ENCODE results near the gene PCDH9.

PCDH9 gene

GRCh38 chr13:66266761-66267160 lies 963.4 kb downstream of the PCDH9 start:
- Histone ChIP-seq H3K4me3 (replicated peaks; ENCODE audit: insufficient read depth, low read length) (no peak overlapping the region), H3K27ac (replicated peaks) (no peak overlapping the region), H3K27me3 (ENCODE audit: insufficient read depth, poor library complexity, severe bottlenecking) (no peaks in the 10 kb centered on the region)
- TF ChIP-seq GABPA (IDR thresholded peaks at IDR 0.05; ENCODE audit: low read depth) (no peak), POLR2AphosphoS5 (IDR thresholded peaks at IDR 0.05; ENCODE audit: low read depth) (no peak), SPI1 (IDR thresholded peaks at IDR 0.05; ENCODE audit: borderline replicate concordance, low read depth) (no peak)
- TF ChIP-seq, protein P1, sequence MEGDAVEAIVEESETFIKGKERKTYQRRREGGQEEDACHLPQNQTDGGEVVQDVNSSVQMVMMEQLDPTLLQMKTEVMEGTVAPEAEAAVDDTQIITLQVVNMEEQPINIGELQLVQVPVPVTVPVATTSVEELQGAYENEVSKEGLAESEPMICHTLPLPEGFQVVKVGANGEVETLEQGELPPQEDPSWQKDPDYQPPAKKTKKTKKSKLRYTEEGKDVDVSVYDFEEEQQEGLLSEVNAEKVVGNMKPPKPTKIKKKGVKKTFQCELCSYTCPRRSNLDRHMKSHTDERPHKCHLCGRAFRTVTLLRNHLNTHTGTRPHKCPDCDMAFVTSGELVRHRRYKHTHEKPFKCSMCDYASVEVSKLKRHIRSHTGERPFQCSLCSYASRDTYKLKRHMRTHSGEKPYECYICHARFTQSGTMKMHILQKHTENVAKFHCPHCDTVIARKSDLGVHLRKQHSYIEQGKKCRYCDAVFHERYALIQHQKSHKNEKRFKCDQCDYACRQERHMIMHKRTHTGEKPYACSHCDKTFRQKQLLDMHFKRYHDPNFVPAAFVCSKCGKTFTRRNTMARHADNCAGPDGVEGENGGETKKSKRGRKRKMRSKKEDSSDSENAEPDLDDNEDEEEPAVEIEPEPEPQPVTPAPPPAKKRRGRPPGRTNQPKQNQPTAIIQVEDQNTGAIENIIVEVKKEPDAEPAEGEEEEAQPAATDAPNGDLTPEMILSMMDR (IDR thresholded peaks at IDR 0.05; ENCODE audit: insufficient read depth, low read length): no peak
- TF ChIP-seq, protein P2, sequence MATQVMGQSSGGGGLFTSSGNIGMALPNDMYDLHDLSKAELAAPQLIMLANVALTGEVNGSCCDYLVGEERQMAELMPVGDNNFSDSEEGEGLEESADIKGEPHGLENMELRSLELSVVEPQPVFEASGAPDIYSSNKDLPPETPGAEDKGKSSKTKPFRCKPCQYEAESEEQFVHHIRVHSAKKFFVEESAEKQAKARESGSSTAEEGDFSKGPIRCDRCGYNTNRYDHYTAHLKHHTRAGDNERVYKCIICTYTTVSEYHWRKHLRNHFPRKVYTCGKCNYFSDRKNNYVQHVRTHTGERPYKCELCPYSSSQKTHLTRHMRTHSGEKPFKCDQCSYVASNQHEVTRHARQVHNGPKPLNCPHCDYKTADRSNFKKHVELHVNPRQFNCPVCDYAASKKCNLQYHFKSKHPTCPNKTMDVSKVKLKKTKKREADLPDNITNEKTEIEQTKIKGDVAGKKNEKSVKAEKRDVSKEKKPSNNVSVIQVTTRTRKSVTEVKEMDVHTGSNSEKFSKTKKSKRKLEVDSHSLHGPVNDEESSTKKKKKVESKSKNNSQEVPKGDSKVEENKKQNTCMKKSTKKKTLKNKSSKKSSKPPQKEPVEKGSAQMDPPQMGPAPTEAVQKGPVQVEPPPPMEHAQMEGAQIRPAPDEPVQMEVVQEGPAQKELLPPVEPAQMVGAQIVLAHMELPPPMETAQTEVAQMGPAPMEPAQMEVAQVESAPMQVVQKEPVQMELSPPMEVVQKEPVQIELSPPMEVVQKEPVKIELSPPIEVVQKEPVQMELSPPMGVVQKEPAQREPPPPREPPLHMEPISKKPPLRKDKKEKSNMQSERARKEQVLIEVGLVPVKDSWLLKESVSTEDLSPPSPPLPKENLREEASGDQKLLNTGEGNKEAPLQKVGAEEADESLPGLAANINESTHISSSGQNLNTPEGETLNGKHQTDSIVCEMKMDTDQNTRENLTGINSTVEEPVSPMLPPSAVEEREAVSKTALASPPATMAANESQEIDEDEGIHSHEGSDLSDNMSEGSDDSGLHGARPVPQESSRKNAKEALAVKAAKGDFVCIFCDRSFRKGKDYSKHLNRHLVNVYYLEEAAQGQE (IDR thresholded peaks at IDR 0.05; ENCODE audit: insufficient replicate concordance, low read depth): no peak
- no peak for DNase-seq (ENCODE audit: low read depth in 1 of 2, low spot score in 1 of 2)

- DNase-seq (ENCODE audit: low read depth in 1 of 2, low spot score in 1 of 2): no peak
- no peaks in the 10 kb centered on the region for H3K27me3 ChIP-seq (ENCODE audit: insufficient read depth, poor library complexity, severe bottlenecking)
- TF ChIP-seq GABPA (IDR thresholded peaks at IDR 0.05; ENCODE audit: low read depth) (no peak), POLR2AphosphoS5 (IDR thresholded peaks at IDR 0.05; ENCODE audit: low read depth) (no peak), SPI1 (IDR thresholded peaks at IDR 0.05; ENCODE audit: borderline replicate concordance, low read depth) (no peak)
- TF ChIP-seq, protein P1 (IDR thresholded peaks at IDR 0.05; ENCODE audit: insufficient read depth, low read length): no peak
- TF ChIP-seq, protein P2 (IDR thresholded peaks at IDR 0.05; ENCODE audit: insufficient replicate concordance, low read depth): no peak
- H3K4me3 ChIP-seq (replicated peaks; ENCODE audit: insufficient read depth, low read length): no peak overlapping the region
- H3K27ac ChIP-seq (replicated peaks): no peak overlapping the region
These were observed 963.8 kb downstream of the PCDH9 start for GRCh38 chr13:66266348-66266747.

GRCh38 chr13:66265371-66265770 lies 964.8 kb downstream of the PCDH9 start:
- Histone ChIP-seq H3K27ac (replicated peaks) (no peak overlapping the region), H3K27me3 (ENCODE audit: insufficient read depth, poor library complexity, severe bottlenecking) (no peaks in the 10 kb centered on the region), H3K4me3 (replicated peaks; ENCODE audit: insufficient read depth, low read length) (no peak overlapping the region)
- DNase-seq (ENCODE audit: low read depth in 1 of 2, low spot score in 1 of 2): no peak
- TF ChIP-seq SPI1 (IDR thresholded peaks at IDR 0.05; ENCODE audit: borderline replicate concordance, low read depth) (no peak), GABPA (IDR thresholded peaks at IDR 0.05; ENCODE audit: low read depth) (no peak), POLR2AphosphoS5 (IDR thresholded peaks at IDR 0.05; ENCODE audit: low read depth) (no peak)
- TF ChIP-seq, protein P1 (IDR thresholded peaks at IDR 0.05; ENCODE audit: insufficient read depth, low read length): no peak
- TF ChIP-seq, protein P2 (IDR thresholded peaks at IDR 0.05; ENCODE audit: insufficient replicate concordance, low read depth): no peak
